WTC11 (cell line): ENCODE measurements around the gene PTPN1.

Experiments used
- ATF2 ChIP-seq: sonication (generic); formaldehyde crosslinking; IDR thresholded peaks from 2 replicates; pipeline ENCODE4 v1.8.1; 2022; ENCODE audit warnings: low read depth, missing genetic modification reagents, borderline replicate concordance
- CDX4 ChIP-seq: fragments of 250-450 bp; sonication (Bioruptor Pico); IDR thresholded peaks from 2 replicates; pipeline ENCODE4 v1.9.0; 2021; ENCODE audit warnings: moderate library complexity, mild to moderate bottlenecking, inconsistent platforms, borderline replicate concordance
- CREB1 ChIP-seq: sonication (generic); formaldehyde crosslinking; IDR thresholded peaks from 2 replicates; pipeline ENCODE4 v1.8.0; 2023; ENCODE audit warnings: mild to moderate bottlenecking, missing genetic modification reagents
- CREM ChIP-seq: sonication (generic); formaldehyde crosslinking; IDR thresholded peaks from 2 replicates; pipeline ENCODE4 v1.8.1; 2022; ENCODE audit warnings: mild to moderate bottlenecking, missing genetic modification reagents, moderate library complexity
- CTCF ChIP-seq: fragments of 200-600 bp; IDR thresholded peaks from 2 replicates; pipeline ENCODE4 v1.8.0; 2022; ENCODE audit warnings: antibody characterized with exemption
- E2F1 ChIP-seq: sonication (generic); formaldehyde crosslinking; IDR thresholded peaks from 2 replicates; pipeline ENCODE4 v1.8.0; 2022; ENCODE audit warnings: mild to moderate bottlenecking, missing genetic modification reagents
- HMGXB4 ChIP-seq: sonication (generic); formaldehyde crosslinking; IDR thresholded peaks from 2 replicates; pipeline ENCODE4 v1.8.1; 2023; ENCODE audit warnings: mild to moderate bottlenecking, moderate library complexity, missing genetic modification reagents
- MAX ChIP-seq: sonication (generic); formaldehyde crosslinking; IDR thresholded peaks from 2 replicates; pipeline ENCODE4 v1.8.0; 2022; ENCODE audit warnings: mild to moderate bottlenecking, missing genetic modification reagents
- NR3C1 ChIP-seq: sonication (generic); formaldehyde crosslinking; conservative IDR thresholded peaks from 2 replicates; pipeline ENCODE4 v1.8.1; 2023; ENCODE audit warnings: low read depth, mild to moderate bottlenecking, missing genetic modification reagents
- STAT6 ChIP-seq: sonication (generic); formaldehyde crosslinking; conservative IDR thresholded peaks from 2 replicates; pipeline ENCODE4 v1.8.1; 2023; ENCODE audit warnings: mild to moderate bottlenecking, low read depth, missing genetic modification reagents, moderate library complexity
- TCF7 ChIP-seq: sonication (generic); formaldehyde crosslinking; IDR thresholded peaks from 2 replicates; pipeline ENCODE4 v1.8.0; 2022; ENCODE audit warnings: mild to moderate bottlenecking, low read depth, missing genetic modification reagents, moderate library complexity
- ZNF512 ChIP-seq: sonication (generic); formaldehyde crosslinking; IDR thresholded peaks from 2 replicates; pipeline ENCODE4 v1.8.1; 2022; ENCODE audit warnings: missing genetic modification reagents, borderline replicate concordance

GRCh38 chr20:50572938-50573777, 63.0 kb downstream of the PTPN1 start:
- TF ChIP-seq HMGXB4 (CRISPR knock-in tag) (no peak), CREM (CRISPR knock-in tag) (no peak), CTCF (no peak), NR3C1 (no peak), MAX (CRISPR knock-in tag) (no peak), TCF7 (no peak), ZNF512 (CRISPR knock-in tag) (no peak), E2F1 (CRISPR knock-in tag) (no peak), STAT6 (CRISPR knock-in tag) (no peak), ATF2 (CRISPR knock-in tag) (no peak), CDX4 (CRISPR knock-in tag) (no peak), CREB1 (CRISPR knock-in tag) (no peak)
